ENCODE results near the gene GRID1.

GRID1 gene

GRCh38 chr10:85608706-85609105 lies 757.9 kb downstream of the GRID1 start:
- ATAC-seq (ENCODE audit: low read depth) (no peak), DNase-seq (ENCODE audit: low spot score) (no peak)
- no peak for TF ChIP-seq CTCF (IDR thresholded peaks at IDR 0.05; ENCODE audit: poor library complexity, severe bottlenecking)
- Histone ChIP-seq H3K27me3 (ENCODE audit: insufficient read depth, poor library complexity, severe bottlenecking) (no peaks in the 10 kb centered on the region), H3K4me3 (ENCODE audit: severe bottlenecking) (no peak overlapping the region), H3K9me3 (ENCODE audit: severe bottlenecking) (no peaks in the 10 kb centered on the region), H3K36me3 (ENCODE audit: low read depth) (no peaks in the 10 kb centered on the region), H3K4me1 (ENCODE audit: insufficient read depth, poor library complexity, severe bottlenecking) (no peaks in the 10 kb centered on the region), H3K27ac (ENCODE audit: poor library complexity, severe bottlenecking) (no peak overlapping the region)

GRCh38 chr10:85607043-85607695 lies 759.4 kb downstream of the GRID1 start:
- Histone ChIP-seq H3K9me3 (ENCODE audit: severe bottlenecking) (no peaks in the 10 kb centered on the region), H3K4me3 (ENCODE audit: severe bottlenecking) (no peak overlapping the region), H3K4me1 (ENCODE audit: insufficient read depth, poor library complexity, severe bottlenecking) (no peaks in the 10 kb centered on the region), H3K36me3 (ENCODE audit: low read depth) (no peaks in the 10 kb centered on the region), H3K27ac (ENCODE audit: poor library complexity, severe bottlenecking) (no peak overlapping the region), H3K27me3 (ENCODE audit: insufficient read depth, poor library complexity, severe bottlenecking) (no peaks in the 10 kb centered on the region)
- no peak for TF ChIP-seq CTCF (IDR thresholded peaks at IDR 0.05; ENCODE audit: poor library complexity, severe bottlenecking)
- no peak for DNase-seq (ENCODE audit: low spot score)
- ATAC-seq (ENCODE audit: low read depth), result no peak

GRCh38 chr10:85606401-85606800 lies 760.2 kb downstream of the GRID1 start:
- no peaks in the 10 kb centered on the region for H3K4me1 ChIP-seq (ENCODE audit: insufficient read depth, poor library complexity, severe bottlenecking)
- DNase-seq (ENCODE audit: low spot score), result no peak

GRCh38 chr10:85604884-85605283 lies 761.7 kb downstream of the GRID1 start:
- no peak overlapping the region for H3K27ac ChIP-seq (ENCODE audit: poor library complexity, severe bottlenecking)
- no peak for TF ChIP-seq CTCF (IDR thresholded peaks at IDR 0.05; ENCODE audit: poor library complexity, severe bottlenecking)

More at GRCh38 chr10:85606401-85606800, 760.2 kb downstream of the GRID1 start:
- Histone ChIP-seq H3K27me3 (ENCODE audit: insufficient read depth, poor library complexity, severe bottlenecking) (no peaks in the 10 kb centered on the region), H3K9me3 (ENCODE audit: severe bottlenecking) (no peaks in the 10 kb centered on the region), H3K36me3 (ENCODE audit: low read depth) (no peaks in the 10 kb centered on the region), H3K27ac (ENCODE audit: poor library complexity, severe bottlenecking) (no peak overlapping the region), H3K4me3 (ENCODE audit: severe bottlenecking) (no peak overlapping the region)
- TF ChIP-seq CTCF (IDR thresholded peaks at IDR 0.05; ENCODE audit: poor library complexity, severe bottlenecking), result no peak
- ATAC-seq (ENCODE audit: low read depth), result no peak

GRCh38 chr10:85604136-85604725 lies 762.4 kb downstream of the GRID1 start:
- Histone ChIP-seq H3K4me1 (ENCODE audit: insufficient read depth, poor library complexity, severe bottlenecking) (no peaks in the 10 kb centered on the region), H3K27ac (ENCODE audit: poor library complexity, severe bottlenecking) (no peak overlapping the region), H3K9me3 (ENCODE audit: severe bottlenecking) (no peaks in the 10 kb centered on the region), H3K36me3 (ENCODE audit: low read depth) (no peaks in the 10 kb centered on the region), H3K4me3 (ENCODE audit: severe bottlenecking) (no peak overlapping the region), H3K27me3 (ENCODE audit: insufficient read depth, poor library complexity, severe bottlenecking) (no peaks in the 10 kb centered on the region)
- DNase-seq (ENCODE audit: low spot score) (no peak), ATAC-seq (ENCODE audit: low read depth) (no peak)
- no peak for TF ChIP-seq CTCF (IDR thresholded peaks at IDR 0.05; ENCODE audit: poor library complexity, severe bottlenecking)

More at GRCh38 chr10:85604884-85605283, 761.7 kb downstream of the GRID1 start:
- DNase-seq (ENCODE audit: low spot score) (no peak), ATAC-seq (ENCODE audit: low read depth) (no peak)
- no peaks in the 10 kb centered on the region for H3K27me3 ChIP-seq (ENCODE audit: insufficient read depth, poor library complexity, severe bottlenecking)
- H3K9me3 ChIP-seq (ENCODE audit: severe bottlenecking), result no peaks in the 10 kb centered on the region
- no peak overlapping the region for H3K4me3 ChIP-seq (ENCODE audit: severe bottlenecking)
- no peaks in the 10 kb centered on the region for H3K36me3 ChIP-seq (ENCODE audit: low read depth)
- no peaks in the 10 kb centered on the region for H3K4me1 ChIP-seq (ENCODE audit: insufficient read depth, poor library complexity, severe bottlenecking)
